Metanephros (tissue), 2 donors: ENCODE measurements around the gene CD6. TPM values are rescaled to one million over a fixed set of nuclear protein-coding genes. Genes with fewer than 3 reads are reported as not detected.

Source experiments
- small RNA-seq: library from RNA; depleted of rRNA; stranded (forward); fragments of <200 nt; gene quantifications from one replicate; pipeline ENCODE3, GENCODE V24; 2014; ENCODE audit warnings: low replicate concordance
- total RNA-seq: library from RNA; depleted of rRNA; stranded (reverse); fragments of >200 nt; gene quantifications from one replicate; pipeline ENCODE4 v1.2.3, GENCODE V29; 2014

The CD6 gene, protein sequence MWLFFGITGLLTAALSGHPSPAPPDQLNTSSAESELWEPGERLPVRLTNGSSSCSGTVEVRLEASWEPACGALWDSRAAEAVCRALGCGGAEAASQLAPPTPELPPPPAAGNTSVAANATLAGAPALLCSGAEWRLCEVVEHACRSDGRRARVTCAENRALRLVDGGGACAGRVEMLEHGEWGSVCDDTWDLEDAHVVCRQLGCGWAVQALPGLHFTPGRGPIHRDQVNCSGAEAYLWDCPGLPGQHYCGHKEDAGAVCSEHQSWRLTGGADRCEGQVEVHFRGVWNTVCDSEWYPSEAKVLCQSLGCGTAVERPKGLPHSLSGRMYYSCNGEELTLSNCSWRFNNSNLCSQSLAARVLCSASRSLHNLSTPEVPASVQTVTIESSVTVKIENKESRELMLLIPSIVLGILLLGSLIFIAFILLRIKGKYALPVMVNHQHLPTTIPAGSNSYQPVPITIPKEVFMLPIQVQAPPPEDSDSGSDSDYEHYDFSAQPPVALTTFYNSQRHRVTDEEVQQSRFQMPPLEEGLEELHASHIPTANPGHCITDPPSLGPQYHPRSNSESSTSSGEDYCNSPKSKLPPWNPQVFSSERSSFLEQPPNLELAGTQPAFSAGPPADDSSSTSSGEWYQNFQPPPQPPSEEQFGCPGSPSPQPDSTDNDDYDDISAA
- 1.2 TPM for total RNA-seq

DNA sequence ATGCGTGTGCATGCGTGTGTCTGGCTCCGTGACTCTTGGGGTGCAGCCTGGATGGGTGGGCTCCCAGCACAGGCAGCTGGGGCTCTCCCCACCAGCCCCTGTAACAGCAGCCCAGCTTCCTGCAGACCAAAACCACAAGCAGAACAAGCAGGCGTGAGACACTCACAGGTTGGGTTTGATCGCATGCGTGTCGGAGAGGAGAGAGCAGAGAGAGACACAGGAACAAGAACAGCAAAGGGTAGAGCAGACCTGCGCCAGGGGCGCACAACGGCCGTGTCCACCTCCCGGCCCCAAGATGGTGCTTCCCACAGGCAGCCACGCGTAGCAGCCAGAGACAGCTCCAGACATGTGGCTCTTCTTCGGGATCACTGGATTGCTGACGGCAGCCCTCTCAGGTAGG, at the start of gene CD6:
CD6 (plus strand) TSS at position 161 of the 400 bp plus-strand sequence; CDS start at position 347, 186 bp downstream.

DNA sequence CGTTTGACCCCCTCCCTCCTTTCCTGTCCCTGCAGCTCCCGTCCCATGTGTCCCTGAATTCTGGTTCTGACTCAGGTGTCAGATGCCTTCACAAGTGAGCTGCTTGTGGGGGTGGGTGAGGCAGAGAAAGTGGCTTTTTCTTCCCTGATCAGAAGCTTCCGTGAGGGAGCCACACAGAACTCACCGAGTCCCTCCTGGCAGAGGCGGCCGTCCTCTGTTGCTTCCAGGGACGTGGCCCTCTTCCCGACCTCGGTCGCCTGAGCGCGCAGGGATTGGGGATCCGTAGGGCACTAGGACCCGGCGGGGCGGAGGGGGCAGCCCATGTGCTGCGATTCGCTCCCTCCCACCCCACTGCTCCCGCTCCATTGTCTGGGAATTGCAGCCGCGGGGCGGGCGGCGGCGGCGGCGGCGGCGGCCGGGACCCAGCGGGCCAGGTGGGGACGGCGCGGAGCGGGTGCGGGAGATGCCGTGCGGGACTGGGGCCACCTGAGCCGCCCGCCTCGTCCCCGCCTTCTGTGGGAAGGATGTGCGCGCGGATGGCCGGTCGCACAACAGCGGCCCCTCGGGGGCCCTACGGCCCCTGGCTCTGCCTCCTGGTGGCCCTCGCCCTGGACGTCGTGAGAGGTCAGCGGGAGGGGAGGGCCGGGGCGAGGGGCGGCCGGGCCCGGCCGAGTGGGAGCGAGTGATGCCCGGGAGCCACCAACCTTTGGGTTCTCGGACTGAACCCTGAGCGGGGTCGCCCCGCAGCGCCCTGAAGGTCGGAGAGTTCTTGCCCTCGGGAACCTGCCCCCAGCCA, 47.2 kb upstream of the CD6 start, which contains the start of gene TMEM132A:
TMEM132A (plus strand) TSS at position 351 of the 796 bp plus-strand sequence; CDS start at position 525, 174 bp downstream.

DNA sequence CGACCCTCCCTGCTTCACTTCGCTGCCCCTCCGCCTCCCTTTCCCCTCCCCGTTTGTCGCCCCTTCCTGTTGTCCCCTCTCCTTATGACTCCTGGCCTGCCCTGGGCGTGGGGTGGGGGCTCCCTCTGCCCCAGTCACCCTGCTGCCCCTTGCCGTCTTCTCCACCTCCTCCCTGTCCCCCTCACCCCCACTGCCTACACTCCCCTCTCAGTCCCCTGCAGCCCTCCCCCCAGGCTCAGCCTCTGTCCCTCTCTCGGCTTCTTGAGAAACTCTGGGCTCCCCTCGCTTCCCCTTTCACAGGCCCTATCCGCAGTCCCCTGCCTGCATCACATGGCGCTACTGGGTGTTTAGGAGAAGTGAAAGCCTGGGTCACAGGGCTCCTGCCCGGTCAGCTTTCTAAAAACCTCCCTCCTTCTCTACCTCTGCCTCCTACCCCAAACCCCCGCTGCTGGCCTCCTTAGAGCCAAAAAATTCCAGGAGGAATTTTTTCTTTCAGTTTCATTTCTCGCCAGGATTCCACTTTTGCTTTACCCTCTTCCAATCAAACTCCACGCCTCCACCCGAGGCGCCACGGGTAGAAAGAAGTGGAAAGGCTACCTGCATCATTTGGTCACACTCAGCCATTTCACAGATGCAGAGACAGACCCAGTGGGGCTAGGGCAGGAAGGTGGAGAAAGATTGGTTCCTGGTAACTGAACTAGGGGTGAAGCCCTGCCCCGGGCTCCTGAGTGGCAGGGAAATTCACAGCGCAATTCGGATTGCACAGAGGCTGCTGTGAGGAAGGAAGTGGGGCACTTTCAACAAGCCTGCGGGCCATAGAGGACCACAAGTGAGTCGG, 19.4 kb upstream of the CD6 start, which contains the start of gene SLC15A3:
SLC15A3 (minus strand) TSS at position 273 of the 838 bp plus-strand sequence. CDS start 625 bp downstream, outside the sequence.

Small RNA genes lying within 50 kb of the gene (small RNA-seq; reads per million reads assigned to genes)
- not detected for gene RNU6-933P

Other genes with a start within 250 kb of the CD6 start
- gene MS4A18, start 247.0 kb upstream of the CD6 start, total RNA-seq, result not detected
- not detected for gene MS4A15, start 214.8 kb upstream of the CD6 start, total RNA-seq
- not detected for gene MS4A10, start 186.3 kb upstream of the CD6 start, total RNA-seq
- gene CCDC86, start 129.6 kb upstream of the CD6 start, total RNA-seq, result 11.6 TPM
- 1.3 TPM for gene PTGDR2, start 115.7 kb upstream of the CD6 start, total RNA-seq
- gene ZP1, start 104.1 kb upstream of the CD6 start, total RNA-seq, result not detected
- 78.2 TPM for gene PRPF19, start 65.1 kb upstream of the CD6 start, total RNA-seq
- gene TMEM109, start 57.5 kb upstream of the CD6 start, total RNA-seq, result 72.7 TPM
- gene TMEM132A, start 47.2 kb upstream of the CD6 start, total RNA-seq, result 55.6 TPM
- gene SLC15A3, start 19.5 kb upstream of the CD6 start, total RNA-seq, result 21.6 TPM
- 0.12 TPM for gene CD5, start 130.8 kb downstream of the CD6 start, total RNA-seq
- 13.3 TPM for gene VPS37C, start 189.7 kb downstream of the CD6 start, total RNA-seq
- 0.23 TPM for gene PGA3, start 231.8 kb downstream of the CD6 start, total RNA-seq